IPS-18c (cell line): Measurements from ENCODE around the gene ASPHD2.
A peak's percentile ranks its signal among the peaks of the same experiment; 100 is the strongest.

Experiments
- H3K4me3 ChIP-seq: 2 replicates; pipeline ENCODE4 v1.7.0; 2013; ENCODE audit warnings: low read depth, mild to moderate bottlenecking, low read length, moderate library complexity; ENCODE audit not compliant: insufficient read depth
- H3K9me3 ChIP-seq: one replicate; pipeline ENCODE4 v1.6.1; 2013; ENCODE audit warnings: mild to moderate bottlenecking, low read length, moderate library complexity; ENCODE audit not compliant: control insufficient read depth, insufficient read depth

ASPHD2 gene

DNA sequence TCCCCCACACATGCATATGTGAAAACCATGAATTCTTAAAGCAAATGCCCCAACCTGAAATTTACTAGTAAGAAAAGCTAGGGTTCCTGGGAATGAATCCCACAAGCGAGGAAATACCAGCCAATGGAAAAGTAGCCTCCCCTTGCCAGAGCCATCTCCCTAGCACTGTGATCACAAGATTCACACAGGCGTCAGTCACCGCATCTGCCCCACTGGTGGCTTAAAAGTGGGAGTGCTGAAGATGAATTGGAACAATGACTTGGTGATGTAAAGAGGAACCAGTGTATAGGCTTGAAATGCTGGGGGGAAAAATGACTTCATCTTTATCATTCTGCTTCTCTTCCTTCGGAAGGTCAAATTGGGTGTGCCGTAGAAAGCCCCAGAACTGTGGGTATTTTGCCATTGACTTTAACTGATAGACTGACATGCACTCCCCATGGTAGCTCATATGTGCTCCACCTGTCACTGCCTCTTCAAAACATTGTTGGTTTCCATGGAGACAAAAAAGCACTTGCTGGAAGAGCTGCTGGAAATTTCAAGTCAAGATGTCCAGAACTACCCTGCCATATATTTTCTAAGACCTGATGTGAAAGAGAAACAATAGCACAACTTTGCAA lies 19.2 kb upstream of the ASPHD2 start:
- Histone ChIP-seq H3K9me3 (no peaks in the 10 kb centered on the region), H3K4me3 (no peak overlapping the region)

DNA sequence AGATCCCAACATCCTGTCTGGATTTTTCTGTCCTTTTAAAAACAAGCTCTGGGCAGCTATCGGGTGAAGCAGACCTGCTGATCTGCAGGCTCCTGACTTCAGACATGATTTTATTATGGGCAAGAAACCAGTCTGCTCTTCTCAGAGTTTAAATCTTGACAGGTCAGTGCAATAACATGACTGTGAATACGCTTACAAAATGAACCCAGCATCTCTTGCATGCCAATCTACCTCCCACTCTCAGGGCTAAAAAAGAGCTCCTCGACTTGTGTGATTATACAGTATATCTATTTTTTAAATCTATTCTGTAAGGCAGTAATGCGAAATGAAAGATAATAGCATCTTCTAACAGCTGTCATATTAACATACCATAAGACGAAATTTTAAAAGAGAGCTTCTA lies 18.7 kb upstream of the ASPHD2 start:
- Histone ChIP-seq H3K4me3 (no peak overlapping the region), H3K9me3 (no peaks in the 10 kb centered on the region)

DNA sequence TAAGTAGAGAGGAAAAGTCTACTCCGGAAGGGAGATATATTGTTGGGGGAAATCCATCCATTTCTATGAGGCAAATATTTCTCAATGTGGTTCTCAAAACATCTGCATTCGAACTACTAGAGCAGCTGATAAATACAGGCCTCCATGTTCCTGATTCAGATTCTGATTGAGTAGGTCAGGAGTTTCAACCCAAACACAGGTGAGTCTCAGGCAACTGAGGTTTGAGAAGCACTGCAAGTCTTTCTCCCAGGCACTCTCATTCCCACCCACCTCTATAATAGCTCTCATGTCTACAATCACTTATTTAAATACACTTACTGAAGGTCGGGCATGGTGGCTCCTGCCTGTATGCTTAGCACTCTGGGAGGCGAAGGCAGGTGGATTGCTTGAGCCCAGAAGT lies 14.7 kb upstream of the ASPHD2 start:
- Histone ChIP-seq H3K4me3 (no peak overlapping the region), H3K9me3 (no peaks in the 10 kb centered on the region)

DNA sequence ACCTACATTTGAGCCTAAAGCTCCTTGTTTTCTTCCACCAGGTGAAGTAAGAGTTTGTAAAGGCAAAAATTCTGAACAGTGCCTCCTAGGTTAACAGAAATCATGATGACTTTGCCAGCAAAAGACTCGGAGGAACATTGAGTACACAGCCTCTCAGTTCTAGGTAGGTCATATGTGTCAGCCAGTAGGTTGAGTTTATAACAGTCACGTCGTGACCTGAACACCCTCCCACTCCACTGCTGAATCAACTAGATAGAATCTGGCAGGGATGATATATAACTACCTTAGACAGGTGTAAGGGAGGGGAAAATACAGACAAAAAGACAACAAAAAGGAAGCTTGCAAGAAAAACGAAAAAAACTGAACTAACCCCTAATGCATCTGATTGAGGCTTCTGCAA lies 12.8 kb upstream of the ASPHD2 start:
- H3K4me3 ChIP-seq = no peak overlapping the region
- H3K9me3 ChIP-seq = no peaks in the 10 kb centered on the region

DNA sequence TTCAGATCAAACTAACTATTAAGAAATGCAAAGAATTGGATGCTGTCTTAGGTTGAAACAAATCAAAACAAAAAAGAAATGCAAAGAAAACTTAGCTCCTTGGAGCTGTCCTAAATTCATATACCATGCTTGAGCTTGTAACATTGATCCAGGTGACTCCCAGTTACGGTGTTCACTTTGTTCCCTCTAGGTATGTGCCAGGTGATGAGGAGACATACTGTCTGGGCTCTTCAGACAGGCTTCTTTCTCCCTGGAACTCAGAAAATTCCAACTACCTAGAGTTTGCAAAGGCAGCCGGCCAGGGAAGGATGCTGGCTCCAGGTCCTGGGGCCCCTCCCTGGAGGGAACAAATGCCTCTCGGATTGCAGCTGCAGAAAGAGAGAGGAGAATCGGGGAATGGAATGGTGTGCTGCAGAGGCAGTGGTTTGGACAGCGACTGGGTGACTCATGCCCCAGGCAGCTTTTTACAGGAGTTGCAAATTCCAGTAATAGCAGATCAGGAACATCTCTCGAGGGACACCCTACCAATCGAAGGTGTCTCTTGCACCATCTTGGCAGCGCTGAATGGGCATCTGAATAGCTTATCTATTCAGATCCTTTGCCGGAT lies 12.3 kb upstream of the ASPHD2 start:
- Histone ChIP-seq H3K4me3 (no peak overlapping the region), H3K9me3 (no peaks in the 10 kb centered on the region)

DNA sequence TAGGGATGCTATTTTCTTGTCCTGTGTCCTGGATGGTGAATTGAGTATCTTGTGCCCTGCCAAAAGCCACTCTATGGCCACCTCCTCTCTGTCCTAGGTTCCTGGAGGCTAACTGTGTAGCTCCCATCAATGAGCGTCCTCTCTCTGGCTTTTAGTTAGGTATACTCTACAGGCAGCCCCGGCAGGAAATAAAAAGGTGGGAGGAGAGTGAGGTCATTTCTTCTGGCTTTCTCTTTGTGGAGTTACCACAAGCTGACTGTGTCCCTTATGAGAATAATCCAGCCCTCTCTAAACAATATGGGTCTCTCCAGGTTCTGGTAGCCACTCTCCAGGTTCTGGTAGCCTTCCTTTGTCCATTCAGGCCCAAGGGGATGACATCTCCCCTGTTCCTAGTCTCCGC lies 11.7 kb upstream of the ASPHD2 start:
- Histone ChIP-seq H3K9me3 (no peaks in the 10 kb centered on the region), H3K4me3 (no peak overlapping the region; the same call in 1 of the 2 replicates)

DNA sequence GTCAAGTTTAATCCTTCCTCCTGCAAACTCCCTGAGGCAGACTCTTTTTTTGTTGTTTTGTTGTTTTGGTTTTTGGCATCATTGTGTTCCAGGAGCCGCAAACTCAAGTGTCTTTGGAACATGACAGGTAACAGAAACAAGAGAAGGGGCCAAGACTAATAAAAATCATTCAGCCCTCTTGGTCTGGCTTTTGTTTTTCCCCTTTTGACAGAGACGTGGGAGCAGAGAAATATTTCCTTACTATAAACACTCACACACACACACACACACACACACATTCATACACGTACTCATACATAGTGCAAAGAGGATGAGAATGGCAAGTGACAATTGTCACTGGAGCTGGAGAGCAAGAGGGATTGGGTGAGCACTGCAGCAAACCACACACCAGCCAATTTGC lies 10.4 kb upstream of the ASPHD2 start:
- H3K4me3 ChIP-seq = no peak overlapping the region
- H3K9me3 ChIP-seq = no peaks in the 10 kb centered on the region

DNA sequence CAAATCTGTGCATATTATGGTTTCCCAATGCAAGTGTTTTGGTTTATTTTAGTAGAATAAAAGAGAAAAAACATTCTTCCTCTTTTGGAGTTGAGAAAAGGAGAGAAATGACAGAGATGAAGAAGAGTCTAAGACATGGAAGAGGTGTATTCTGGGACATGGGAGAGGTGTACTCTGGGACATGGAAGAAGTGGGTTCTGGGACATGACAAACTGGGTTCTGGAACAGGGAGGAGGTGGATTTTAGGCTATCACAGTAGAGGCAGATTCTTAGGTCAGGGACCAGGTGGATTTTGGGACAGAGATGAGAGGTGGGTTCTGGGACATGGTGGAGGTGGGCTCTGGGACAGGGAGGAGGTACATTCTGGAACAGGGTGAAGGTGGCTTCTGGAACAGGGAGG lies 2.1 kb upstream of the ASPHD2 start:
- H3K4me3 ChIP-seq = no peak overlapping the region
- H3K9me3 ChIP-seq = no peaks in the 10 kb centered on the region

DNA sequence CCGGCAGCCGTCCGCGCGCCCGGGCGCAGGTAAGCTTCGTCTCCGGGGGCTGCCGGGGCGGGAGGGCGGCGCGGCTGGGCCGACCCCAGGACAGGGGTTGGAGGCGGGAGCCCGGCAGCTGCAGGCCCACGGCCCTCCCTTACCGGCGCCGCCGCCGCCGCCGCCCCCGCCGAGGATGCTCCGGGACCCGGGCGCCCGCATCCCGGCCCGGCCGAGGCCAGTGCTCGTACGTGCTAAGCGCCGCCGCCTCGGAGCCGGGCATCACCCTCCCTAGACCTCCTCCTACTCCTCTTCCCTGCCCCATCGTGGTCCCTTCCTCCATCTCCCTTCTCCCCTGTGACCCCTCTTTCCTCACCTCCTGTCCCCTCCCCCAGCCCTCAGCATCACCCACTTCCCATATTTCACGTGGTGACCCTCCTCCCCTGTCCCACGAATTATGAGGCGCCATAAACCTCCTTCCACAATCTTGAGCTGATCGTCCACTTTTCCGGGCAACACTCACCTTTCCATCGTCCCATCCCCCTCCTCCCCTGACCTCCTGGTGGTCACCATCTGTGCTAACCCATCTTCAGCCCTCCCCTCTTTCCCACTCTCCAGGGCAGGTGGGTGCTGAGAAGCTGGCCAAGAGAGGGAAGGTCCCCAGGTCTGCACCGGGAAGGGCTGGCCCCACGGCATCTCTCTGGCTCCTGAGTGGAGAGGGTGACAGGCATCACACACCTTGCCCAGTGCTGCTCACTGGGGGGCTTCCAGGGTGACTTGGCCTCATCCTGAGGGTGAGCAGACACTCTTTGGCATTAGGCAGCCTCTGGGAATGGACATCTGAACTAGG lies 612 bp downstream of the ASPHD2 start:
- no peaks in the 10 kb centered on the region for H3K9me3 ChIP-seq
- peak overlapping the region; percentile 69 for H3K4me3 ChIP-seq

DNA sequence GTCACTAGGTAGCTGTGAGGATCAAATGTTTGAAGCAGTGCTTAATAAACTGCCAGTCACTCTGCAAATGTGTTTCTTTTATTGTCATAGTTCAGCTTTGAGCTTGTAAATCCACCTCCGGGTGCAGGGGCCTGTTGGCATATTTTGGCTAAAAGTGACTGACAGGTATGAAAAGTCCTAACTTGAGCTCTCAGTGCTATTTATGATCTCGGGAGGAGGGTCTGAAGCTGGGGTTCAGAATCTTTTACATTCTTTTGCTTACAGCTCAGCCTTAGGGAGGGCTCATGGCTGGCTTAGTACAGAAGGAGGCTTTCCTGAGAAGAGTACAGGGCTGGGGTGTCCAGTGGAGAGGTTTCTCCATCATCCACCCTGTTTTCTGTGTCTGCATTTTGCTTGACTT lies 1.5 kb downstream of the ASPHD2 start:
- Histone ChIP-seq H3K4me3 (no peak overlapping the region), H3K9me3 (no peaks in the 10 kb centered on the region)

DNA sequence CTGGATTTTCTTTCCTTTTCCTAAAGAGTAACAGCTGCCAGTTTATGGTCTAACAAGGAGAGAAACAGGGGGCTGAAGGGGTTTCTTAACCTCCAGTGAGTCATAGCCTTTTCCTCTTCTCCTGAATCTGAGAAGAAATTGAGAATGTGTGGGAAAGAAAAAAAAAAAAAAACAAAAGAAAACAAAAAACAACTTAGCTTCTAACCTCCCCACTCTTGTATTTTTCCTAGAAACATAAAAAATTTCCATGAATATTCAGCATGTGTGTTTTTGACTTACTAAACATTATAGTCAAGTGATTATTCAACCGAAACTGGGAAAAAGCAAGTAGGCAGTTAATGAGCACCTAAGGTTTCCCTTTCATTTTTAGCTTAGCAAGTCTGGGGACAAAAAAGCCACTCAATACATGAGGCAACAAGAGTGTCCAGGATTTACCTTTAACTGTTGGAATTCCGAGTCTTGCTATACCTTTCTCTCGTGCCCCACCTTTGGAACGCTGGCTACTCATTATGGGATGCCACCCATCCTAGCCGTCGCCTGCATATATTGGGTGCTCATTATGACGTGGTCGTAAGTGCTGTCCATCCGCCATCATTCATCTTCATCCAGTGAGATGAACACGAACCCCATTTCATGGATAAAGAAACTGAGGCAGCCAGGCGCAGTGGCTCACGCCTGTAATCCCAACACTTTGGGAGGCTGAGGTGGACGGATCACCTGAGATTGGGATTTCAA lies 2.4 kb downstream of the ASPHD2 start:
- H3K4me3 ChIP-seq = no peak overlapping the region

DNA sequence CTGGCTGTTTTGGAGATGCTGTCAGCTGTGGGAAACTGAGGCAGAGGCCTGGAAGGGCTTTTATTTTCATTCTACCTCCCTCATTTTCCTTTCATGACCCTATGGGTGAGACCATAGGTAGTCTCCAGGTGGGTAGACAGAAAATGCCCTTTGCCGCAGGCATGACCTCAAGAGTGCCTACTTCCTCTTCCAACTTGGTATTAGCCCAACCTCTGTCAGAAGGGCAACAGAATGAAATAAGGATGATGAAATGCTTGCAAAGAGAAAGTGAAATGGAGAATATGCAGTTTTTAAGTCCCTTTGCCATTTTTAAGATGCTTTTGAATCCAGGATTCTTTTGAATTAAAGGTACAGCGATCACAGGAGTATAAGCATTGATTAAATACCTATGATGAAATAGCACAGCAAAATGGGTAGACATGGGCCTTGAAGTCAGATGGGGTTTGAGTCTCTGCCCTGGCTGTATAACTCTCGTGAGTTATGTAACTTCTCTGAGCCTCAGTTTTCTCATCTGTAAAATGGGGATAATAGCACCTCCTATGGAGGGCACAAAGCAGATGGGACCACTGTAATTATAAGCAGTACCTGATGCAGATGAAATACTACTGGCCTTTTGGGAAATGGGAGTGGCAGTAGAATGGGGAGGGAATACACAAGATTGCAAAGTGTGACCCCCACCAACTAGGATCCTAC lies 3.7 kb downstream of the ASPHD2 start:
- no peak overlapping the region for H3K4me3 ChIP-seq

More for the DNA sequence above, 2.4 kb downstream of the ASPHD2 start:
- H3K9me3 ChIP-seq = no peaks in the 10 kb centered on the region

DNA sequence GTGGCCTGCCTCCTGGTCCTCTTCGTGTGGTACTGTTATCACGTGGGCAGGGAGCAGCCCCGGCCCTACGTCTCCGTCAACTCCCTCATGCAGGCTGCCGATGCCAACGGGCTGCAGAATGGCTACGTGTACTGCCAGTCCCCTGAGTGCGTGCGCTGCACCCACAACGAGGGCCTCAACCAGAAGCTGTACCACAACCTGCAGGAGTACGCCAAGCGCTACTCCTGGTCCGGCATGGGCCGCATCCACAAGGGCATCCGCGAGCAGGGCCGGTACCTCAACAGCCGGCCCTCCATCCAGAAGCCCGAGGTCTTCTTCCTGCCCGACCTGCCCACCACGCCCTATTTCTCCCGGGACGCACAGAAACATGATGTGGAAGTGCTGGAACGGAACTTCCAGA lies 4.7 kb downstream of the ASPHD2 start:
- H3K9me3 ChIP-seq = no peaks in the 10 kb centered on the region
- no peak overlapping the region for H3K4me3 ChIP-seq

More for the DNA sequence above, 3.7 kb downstream of the ASPHD2 start:
- no peaks in the 10 kb centered on the region for H3K9me3 ChIP-seq

DNA sequence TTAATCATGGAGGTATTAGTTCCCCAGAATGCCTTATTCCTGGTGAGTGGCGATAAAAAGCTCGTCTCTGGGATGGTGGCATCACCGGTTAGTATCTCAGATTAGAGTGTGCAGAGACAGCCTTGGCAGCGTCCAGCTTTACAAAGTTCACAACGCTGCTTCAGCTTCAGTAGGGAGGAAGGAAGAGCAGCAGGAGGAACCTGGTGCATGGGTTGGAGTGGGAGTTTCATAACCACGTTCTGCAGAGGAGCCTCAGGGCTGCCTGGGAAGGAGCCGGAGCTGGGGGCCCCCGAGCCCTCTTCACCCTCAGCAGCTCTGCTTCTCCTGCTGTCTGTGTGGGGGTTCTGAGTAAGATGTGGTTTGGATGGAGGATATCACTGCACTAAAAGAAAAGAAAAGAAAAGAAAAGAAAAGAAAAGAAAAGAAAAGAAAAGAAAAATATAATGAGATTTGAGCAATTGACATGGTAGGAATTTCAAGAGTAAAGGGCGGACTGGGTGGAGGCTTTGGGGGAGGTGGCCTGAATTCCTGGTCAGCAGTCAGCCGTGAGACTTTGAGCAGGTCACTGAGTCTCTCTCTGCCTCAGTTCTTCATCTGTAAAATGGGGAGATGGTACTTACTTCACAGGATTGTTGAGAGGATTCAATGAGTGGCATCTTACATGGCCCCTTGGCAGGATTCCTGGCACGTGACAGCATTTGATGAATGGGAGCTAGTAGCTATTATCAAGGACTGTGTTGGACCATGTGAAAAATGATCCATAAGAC lies 6.5 kb downstream of the ASPHD2 start:
- Histone ChIP-seq H3K4me3 (no peak overlapping the region), H3K9me3 (no peaks in the 10 kb centered on the region)

DNA sequence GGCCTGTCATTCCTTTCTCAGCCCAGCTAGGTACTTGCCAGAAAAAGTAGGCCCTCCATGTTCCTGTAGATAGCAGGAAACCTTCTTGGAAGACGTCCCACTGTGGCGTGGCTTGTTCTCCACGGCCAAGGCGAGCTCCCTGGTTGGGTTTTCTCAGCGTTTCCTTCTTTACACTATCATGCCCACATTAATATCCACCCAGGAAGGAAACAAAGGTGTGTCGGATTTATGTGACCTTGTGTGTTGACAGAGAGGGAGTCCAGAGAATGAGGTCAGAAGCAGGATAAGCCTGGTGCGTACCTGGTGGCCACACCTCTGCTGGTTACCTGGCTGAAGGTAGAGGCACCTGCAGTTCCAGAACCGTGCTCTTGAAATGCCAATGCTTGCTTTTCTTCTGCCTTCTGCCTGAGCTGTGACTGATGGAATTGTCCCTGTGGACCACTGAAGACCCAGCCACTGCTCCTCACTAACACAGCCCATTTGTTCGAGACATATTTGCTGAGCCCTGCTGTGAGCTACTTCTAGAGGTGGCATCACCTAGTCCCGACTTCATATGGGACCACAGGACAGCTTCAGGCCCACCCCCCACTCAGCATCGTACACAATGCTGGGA lies 7.9 kb downstream of the ASPHD2 start:
- Histone ChIP-seq H3K9me3 (no peaks in the 10 kb centered on the region), H3K4me3 (no peak overlapping the region)

DNA sequence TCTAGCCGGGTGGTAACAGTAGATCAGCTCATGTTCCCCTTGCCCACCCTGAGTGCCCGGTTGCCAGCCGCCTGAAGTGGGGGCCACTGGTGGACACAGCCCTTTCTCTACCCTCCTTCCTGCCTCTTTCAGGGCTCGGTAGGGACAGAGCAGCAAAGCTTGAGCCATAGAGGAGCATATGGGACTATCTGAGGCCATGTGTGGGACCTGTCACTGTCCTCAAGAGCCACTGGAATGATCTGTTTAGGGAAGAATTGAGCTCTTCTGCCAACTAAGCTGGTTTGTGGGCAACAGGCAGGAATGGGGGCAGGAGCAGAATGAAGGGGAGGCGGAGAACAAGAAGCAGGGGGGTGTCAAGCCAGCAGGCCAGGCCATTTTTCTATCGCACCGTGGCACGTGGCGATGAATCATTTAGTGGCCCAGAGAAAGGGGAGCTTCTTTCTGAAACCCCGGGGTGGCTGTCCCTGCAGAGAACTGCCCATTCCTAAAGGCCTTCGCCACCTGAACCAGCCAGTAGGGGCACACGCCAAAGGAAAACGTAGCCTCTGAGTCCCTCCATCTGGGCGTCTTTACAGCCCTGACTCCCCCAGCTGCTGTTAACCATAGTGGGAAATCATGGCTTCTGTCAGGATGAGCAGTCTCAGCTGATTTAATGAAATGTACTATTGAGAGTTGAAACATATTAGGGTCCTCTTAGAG lies 8.8 kb downstream of the ASPHD2 start:
- Histone ChIP-seq H3K9me3 (no peaks in the 10 kb centered on the region), H3K4me3 (no peak overlapping the region)
